HUES48 (cell line): ENCODE measurements around the gene SDR9C7.
A peak's percentile ranks its signal among the peaks of the same experiment; 100 is the strongest.

Source experiments
- H3K27ac ChIP-seq: one replicate; pipeline ENCODE4 v1.7.0; 2013; ENCODE audit warnings: low read depth, low read length, inconsistent platforms
- H3K27me3 ChIP-seq: 2 replicates; pipeline ENCODE4 v1.6.1; 2013; ENCODE audit warnings: mild to moderate bottlenecking, low read length; ENCODE audit not compliant: control insufficient read depth, insufficient read depth
- H3K36me3 ChIP-seq: 2 replicates; pipeline ENCODE4 v1.6.1; 2013; ENCODE audit warnings: low read length; ENCODE audit not compliant: control insufficient read depth, insufficient read depth
- H3K4me1 ChIP-seq: 2 replicates; pipeline ENCODE4 v1.6.1; 2013; ENCODE audit warnings: mild to moderate bottlenecking, low read length; ENCODE audit not compliant: control insufficient read depth, insufficient read depth
- H3K4me3 ChIP-seq: 2 replicates; pipeline ENCODE4 v1.5.1; 2013; ENCODE audit warnings: mild to moderate bottlenecking, low read depth, low read length
- H3K9ac ChIP-seq: 2 replicates; pipeline ENCODE4 v1.6.1; 2013; ENCODE audit warnings: mild to moderate bottlenecking, low read depth, low read length, moderate library complexity
- H3K9me3 ChIP-seq: 2 replicates; pipeline ENCODE4 v1.6.1; 2013; ENCODE audit warnings: low read length; ENCODE audit not compliant: control insufficient read depth, insufficient read depth

The SDR9C7 gene

GRCh38 chr12:56874821-56875220 is 59.4 kb downstream of the SDR9C7 start:
- Histone ChIP-seq H3K9me3 (peaks cover 44% of the 10 kb centered on the region), H3K27ac (no peak overlapping the region), H3K9ac (no peak overlapping the region), H3K4me3 (peak overlapping the region; percentile 2; the same call in 1 of the 2 replicates), H3K4me1 (no peaks in the 10 kb centered on the region), H3K36me3 (no peaks in the 10 kb centered on the region), H3K27me3 (no peaks in the 10 kb centered on the region)

GRCh38 chr12:56873382-56873781 is 60.8 kb downstream of the SDR9C7 start:
- Histone ChIP-seq H3K4me1 (no peaks in the 10 kb centered on the region), H3K27ac (no peak overlapping the region), H3K27me3 (no peaks in the 10 kb centered on the region), H3K4me3 (no peak overlapping the region), H3K9ac (no peak overlapping the region), H3K36me3 (no peaks in the 10 kb centered on the region), H3K9me3 (peaks cover 45% of the 10 kb centered on the region)
